ENCODE data around the gene NPHP4. TPM values are rescaled to one million over a fixed set of nuclear protein-coding genes. Genes with fewer than 3 reads are reported as not detected.

The NPHP4 gene
- total RNA-seq, 4 donors from 2014 or later, result 1.1 to 10.4 (median 1.8) TPM

- peak overlapping the region in 2 of 4 donors; percentile 13 to 27 for H3K4me3 ChIP-seq
- H3K4me1 ChIP-seq, result no peaks in the 10 kb centered on the region
- in situ Hi-C loops (cut with MboI; ENCODE audit: low sequenced_read_pairs in 4 of 4) (no loop called here), intact Hi-C loops (cut with DNase I; ENCODE audit: low total_unique reads) (loop anchor here (1.0 kb wide), 1 partner anchor 12 kb away; no protein-coding TSS in a partner anchor)
- ATAC-seq, result peak; percentile 46 to 51
- no peaks in the 10 kb centered on the region for H3K27me3 ChIP-seq
- H3K9me3 ChIP-seq, result no peaks in the 10 kb centered on the region
- TF ChIP-seq POLR2A (IDR thresholded peaks at IDR 0.05), result peak; percentile 40 to 45
- TF ChIP-seq CTCF (IDR thresholded peaks at IDR 0.05 in 4 of 5, conservative IDR thresholded peaks at IDR 0.05 in 1 of 5), result no peak
- DNase-seq, result peak; percentile 64 to 83
- H3K27ac ChIP-seq, result peak overlapping the region; percentile 47 to 68 (median 60)
- no peaks in the 10 kb centered on the region for H3K36me3 ChIP-seq
These were observed 34.0 kb upstream of the NPHP4 start for GRCh38 chr1:6026095-6026809.

- intact Hi-C loops (cut with DNase I; ENCODE audit: low total_unique reads) (loop anchor here (1.0 kb wide), 1 partner anchor 11 kb away; no protein-coding TSS in a partner anchor), in situ Hi-C loops (cut with MboI; ENCODE audit: low sequenced_read_pairs in 4 of 4) (no loop called here)
- H3K4me1 ChIP-seq, result no peaks in the 10 kb centered on the region
- DNase-seq, result no peak
- ATAC-seq, result peak in 1 of 2 donors; percentile 29
- H3K27me3 ChIP-seq, result no peaks in the 10 kb centered on the region
- no peaks in the 10 kb centered on the region for H3K36me3 ChIP-seq
- TF ChIP-seq CTCF (IDR thresholded peaks at IDR 0.05 in 4 of 5, conservative IDR thresholded peaks at IDR 0.05 in 1 of 5) (no peak), POLR2A (IDR thresholded peaks at IDR 0.05) (no peak)
- peak overlapping the region; percentile 47 to 68 (median 60) for H3K27ac ChIP-seq
- H3K9me3 ChIP-seq, result no peaks in the 10 kb centered on the region
- H3K4me3 ChIP-seq, result peak overlapping the region in 2 of 4 donors; percentile 17 to 27
These were observed 33.3 kb upstream of the NPHP4 start for GRCh38 chr1:6025269-6026094.

GRCh38 chr1:6024376-6024775, 32.2 kb upstream of the NPHP4 start:
- intact Hi-C loops (cut with DNase I; ENCODE audit: low total_unique reads) (no loop called here), in situ Hi-C loops (cut with MboI; ENCODE audit: low sequenced_read_pairs in 4 of 4) (no loop called here)
- H3K27ac ChIP-seq, result peak overlapping the region in 1 of 4 donors; percentile 67
- no peak overlapping the region for H3K4me3 ChIP-seq
- no peaks in the 10 kb centered on the region for H3K4me1 ChIP-seq
- no peaks in the 10 kb centered on the region for H3K36me3 ChIP-seq
- ATAC-seq, result no peak
- TF ChIP-seq POLR2A (IDR thresholded peaks at IDR 0.05) (no peak), CTCF (IDR thresholded peaks at IDR 0.05 in 4 of 5, conservative IDR thresholded peaks at IDR 0.05 in 1 of 5) (no peak)
- H3K9me3 ChIP-seq, result no peaks in the 10 kb centered on the region
- DNase-seq, result no peak
- H3K27me3 ChIP-seq, result no peaks in the 10 kb centered on the region

GRCh38 chr1:6023346-6023745, 31.1 kb upstream of the NPHP4 start:
- Histone ChIP-seq H3K27ac (no peak overlapping the region), H3K4me1 (no peaks in the 10 kb centered on the region), H3K27me3 (no peaks in the 10 kb centered on the region), H3K9me3 (no peaks in the 10 kb centered on the region), H3K36me3 (no peaks in the 10 kb centered on the region), H3K4me3 (no peak overlapping the region)
- intact Hi-C loops (cut with DNase I; ENCODE audit: low total_unique reads), result no loop called here
- no peak for TF ChIP-seq POLR2A (IDR thresholded peaks at IDR 0.05)
- TF ChIP-seq CTCF (IDR thresholded peaks at IDR 0.05 in 4 of 5, conservative IDR thresholded peaks at IDR 0.05 in 1 of 5), result no peak
- no peak for ATAC-seq
- no peak for DNase-seq
- in situ Hi-C loops (cut with MboI; ENCODE audit: low sequenced_read_pairs in 4 of 4), result no loop called here
